GM19463 (cell line): ENCODE results near the gene EPDR1.
"Not testable (repeated sequence)": the region's sequence is repeated elsewhere in the genome, so short reads cannot be mapped to it uniquely, and the experiment has no call there.

Source experiments
- ATAC-seq: cut with Tn5 transposase; IDR thresholded peaks from one replicate; pipeline ENCODE4 v1.9.1; 2021; ENCODE audit warnings: mild to moderate bottlenecking, moderate library complexity; ENCODE audit not compliant: unreplicated experiment

The EPDR1 gene

DNA sequence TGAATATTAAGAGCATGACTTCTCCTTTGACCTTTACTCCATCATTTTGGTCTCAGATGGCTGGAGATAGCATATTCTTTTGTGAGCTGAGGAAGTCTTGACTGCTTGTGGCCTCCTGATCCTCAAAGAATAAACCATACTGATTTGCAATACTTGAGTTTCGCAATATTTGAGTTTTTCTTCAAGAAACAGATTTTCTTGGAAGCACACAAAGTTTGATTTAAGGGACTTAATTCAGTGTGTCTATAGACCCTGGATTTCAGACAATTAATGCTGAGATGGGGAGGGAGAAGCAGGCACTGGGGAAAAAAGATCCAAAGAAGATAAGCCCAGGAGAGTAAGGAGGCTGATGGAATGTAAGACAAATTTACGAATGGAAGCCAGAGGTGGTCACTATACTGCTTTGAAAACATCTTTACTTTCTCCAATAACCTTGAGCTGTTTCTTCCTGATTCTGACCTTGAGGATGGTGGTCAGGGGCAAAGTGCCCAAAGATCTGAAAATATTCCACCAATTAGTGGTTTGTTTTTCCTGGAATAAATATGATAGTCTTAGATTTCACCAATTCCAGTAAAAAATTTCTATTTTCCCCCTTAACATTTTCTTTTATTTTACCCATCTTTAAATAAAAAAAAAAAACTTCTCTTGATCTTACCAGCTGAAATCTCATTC lies 7.5 kb downstream of the EPDR1 start:
- ATAC-seq, result no peak

DNA sequence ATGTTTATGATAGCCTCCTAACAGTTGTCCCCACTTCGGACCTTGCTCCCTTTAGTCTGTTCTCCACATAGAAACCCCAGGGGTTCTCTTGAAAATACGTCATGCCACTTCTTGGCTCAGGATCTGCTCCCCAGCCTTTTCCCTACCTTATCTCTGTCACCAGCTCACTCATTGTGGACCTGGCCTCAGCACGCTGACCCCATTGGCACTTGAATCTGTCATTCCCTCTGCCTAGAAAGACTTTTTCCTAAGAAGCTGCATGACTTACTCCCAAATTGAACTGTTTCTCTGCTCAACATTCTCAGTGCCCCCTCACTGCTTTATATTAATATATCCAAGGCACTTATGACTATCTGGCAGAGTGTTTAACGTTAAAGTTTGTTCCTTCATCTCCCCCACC lies 8.4 kb downstream of the EPDR1 start:
- ATAC-seq, result no peak

DNA sequence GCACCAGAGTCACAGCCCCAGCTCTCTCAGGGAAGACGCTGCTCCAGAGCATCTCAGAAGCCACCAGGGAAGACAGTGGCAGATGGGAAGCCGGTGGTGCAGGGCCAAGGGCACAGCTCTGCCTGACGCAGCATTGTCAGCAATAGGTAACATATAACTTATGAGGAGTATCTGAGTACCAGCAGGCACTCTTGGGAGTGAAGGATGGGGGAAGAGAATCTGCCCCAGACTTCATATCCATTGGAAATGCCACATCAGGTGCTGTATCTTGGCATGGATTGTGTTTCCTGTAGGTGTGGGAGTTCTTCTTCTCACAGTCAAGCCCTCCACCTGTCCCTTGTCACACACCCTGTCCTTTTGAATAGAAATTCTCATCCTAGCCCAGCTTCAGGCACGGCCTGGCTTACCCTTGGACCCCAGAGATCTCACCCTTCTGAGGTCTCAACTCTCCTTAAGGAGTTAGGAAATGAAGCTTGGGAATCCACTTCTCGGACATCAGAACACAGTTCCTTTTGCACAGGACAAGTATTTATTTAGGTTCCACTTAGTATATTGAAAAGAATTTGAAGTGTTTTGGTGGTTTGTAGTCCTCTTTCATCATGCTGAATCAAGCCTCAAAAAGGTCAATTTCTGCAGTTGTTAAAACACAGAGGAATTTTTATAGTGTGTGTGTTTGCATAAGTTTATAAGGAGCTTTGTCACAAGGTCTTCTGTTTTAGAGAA lies 9.9 kb downstream of the EPDR1 start:
- ATAC-seq, result no peak

GRCh38 chr7:37932543-37932942 lies 12.1 kb downstream of the EPDR1 start:
- no peak for ATAC-seq

- no peak for ATAC-seq
Observed at GRCh38 chr7:37933018-37933566, 12.7 kb downstream of the EPDR1 start.

- peak; percentile 47 for ATAC-seq
Observed at GRCh38 chr7:37942934-37943610, 22.6 kb downstream of the EPDR1 start.

DNA sequence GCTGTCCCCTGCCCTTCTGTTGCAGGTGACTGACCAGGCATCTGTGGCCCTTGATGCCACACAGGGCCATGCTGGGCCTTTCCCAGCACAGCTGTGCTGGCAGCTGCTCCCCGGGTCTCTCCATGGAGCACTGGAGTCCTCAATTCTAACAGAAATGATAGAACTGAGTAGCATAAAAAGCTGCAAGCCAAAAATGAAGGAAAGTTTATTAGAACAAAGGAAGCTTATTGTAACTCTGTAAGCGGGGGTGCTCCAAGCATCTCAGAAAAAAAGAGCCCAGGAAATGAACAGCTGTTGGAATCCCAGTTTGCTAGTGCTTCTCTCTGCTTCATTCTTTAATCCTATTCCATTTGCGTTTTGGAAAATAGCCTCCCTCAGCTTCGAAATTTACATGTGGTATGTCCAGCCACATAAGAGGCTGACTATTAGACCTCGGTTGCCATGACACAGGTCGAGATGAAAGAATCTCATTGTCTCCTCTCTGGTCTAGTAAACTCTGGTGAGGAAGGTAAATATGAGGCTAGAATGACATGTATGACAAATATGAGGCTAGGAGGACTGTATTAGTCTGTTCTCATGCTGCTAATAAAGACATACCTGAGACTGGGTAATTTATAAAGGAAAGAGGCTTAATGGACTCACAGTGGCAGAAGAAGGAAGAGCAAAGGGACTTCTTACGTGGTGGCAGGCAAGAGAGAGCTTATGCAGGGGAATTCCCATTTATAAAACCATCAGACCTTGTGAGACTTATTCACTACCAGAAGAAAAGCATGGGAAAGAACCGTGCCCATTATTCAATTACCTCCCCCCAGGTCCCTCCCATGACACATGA lies 23.7 kb downstream of the EPDR1 start:
- ATAC-seq, result peak; percentile 36

DNA sequence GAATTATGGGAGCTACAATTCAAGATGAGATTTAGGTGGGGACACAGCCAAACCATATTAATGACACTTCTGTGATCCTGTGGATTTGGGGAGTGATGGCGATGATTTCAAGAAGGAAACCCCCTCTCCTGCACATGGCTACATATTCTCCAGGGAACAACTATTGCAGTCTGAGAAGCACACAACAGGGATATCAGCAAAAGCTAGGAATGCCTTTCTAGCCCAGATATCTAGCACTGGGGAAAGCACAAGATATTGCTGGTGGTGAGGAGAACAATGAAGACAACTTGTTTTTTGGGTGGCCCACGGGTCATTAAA lies 24.3 kb downstream of the EPDR1 start:
- ATAC-seq, result no peak

GRCh38 chr7:37945336-37945735 lies 24.9 kb downstream of the EPDR1 start:
- no peak for ATAC-seq

DNA sequence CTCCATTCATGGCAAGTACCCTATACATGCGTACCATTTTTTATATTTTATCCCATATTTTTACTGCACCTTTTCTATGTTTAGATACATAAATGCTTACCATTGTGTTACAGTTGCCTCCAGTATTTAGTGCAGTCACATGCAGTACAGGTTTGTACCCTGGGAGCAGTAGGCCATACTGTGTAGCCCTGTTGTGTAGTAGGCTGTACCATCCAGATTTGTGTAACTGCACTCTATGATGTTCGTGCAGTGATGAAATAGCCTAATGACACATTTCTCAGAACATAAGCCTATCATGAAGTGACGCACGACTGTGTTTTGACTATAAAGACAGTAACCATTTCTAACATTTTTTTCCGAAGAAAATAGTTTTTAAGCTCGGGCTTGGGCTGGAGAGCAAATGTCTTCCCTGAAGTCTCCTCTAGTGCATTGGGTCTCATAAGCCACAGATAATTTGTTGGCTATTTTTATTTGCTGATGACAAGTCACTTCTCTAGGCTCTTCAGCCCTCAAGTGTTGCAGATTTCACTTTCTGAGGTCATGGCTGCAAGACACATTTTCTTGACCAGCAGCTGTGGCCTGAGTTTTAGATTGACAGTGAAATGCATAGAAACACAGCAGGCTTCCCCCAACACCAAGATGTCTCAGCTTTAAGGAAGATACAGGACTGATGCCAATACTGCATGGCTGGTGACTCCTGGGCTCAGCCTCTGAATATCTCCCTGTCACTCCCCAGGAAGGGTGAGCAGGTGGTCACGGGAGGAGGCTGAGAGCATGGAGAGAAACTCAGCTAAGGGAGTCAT lies 26.9 kb downstream of the EPDR1 start:
- ATAC-seq, result no peak

DNA sequence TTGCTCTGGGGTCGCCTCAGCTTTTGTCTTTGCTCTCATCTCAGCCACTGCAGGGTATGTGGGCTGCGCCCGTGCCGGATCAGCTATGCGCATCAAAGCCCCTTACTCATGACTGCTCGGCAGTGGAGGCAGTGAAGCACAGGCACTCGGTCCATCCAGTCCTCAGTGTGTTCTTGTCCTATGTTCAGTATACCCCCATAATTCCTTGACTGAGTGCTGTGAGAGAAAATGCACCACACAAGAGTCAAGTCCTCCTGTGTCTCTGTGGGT lies 27.4 kb downstream of the EPDR1 start:
- no peak for ATAC-seq

GRCh38 chr7:37952240-37952639 lies 31.8 kb downstream of the EPDR1 start:
- no peak for ATAC-seq

DNA sequence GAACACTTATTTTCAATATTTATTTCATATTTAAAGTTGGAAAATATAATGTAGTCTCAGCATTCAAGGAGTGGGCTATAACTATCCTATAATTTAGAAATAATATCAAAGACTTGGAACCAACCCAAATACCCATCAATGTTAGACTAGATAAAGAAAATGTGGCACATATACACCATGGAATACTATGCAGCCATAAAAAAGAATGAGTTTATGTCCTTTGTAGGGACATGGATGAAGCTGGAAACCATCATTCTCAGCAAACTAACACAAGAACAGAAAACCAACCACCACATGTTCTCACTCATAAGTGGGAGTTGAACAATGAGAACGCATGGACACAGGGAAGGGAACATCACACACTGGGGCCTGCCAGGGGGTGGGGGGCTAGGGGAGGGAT lies 33.8 kb downstream of the EPDR1 start:
- ATAC-seq, result not testable (repeated sequence)

GRCh38 chr7:37956791-37957190 lies 36.4 kb downstream of the EPDR1 start:
- ATAC-seq, result no peak

- ATAC-seq, result no peak
Observed at GRCh38 chr7:37957221-37957970, 37.0 kb downstream of the EPDR1 start.

GRCh38 chr7:37960483-37960882 lies 40.0 kb downstream of the EPDR1 start:
- no peak for ATAC-seq

DNA sequence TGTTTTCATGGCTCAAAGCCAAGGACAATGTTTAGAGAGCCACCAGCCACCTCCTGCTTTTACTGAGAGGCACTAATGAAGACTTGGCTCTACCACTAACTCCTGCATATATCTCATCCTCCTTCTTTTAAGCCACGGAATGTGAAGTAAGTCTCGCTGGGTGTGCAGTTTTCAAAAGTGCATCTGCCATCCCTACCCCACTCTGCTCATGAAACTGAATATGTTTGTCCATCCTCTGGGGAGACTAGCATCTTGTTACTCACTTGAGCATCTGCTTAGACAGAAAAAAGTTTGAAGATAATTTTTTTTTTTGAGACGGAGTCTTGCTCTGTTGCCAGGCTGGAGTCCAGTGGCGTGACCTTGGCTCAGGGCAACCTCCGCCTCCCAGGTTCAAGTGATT lies 40.8 kb downstream of the EPDR1 start:
- ATAC-seq, result no peak

- no peak for ATAC-seq
Observed at GRCh38 chr7:37964196-37964595, 43.8 kb downstream of the EPDR1 start.

DNA sequence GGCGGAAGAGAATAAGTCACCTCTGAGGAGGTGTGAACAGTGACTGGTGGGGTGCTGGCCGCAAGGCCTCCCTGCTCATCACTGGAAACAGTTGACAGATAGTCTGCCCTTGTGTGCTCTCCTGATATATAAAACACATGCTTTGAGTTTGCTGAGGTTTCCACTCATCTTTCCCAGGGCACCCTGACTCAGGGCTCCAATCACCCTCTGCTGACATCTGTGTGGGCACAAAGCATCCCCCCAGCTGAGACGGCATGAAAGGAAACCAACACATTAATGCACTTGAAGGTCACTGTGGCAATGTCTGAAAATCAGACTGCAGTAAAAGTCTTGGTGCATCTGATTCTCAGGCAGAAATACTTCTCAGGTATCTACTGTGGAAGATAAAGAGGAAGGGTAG lies 49.8 kb downstream of the EPDR1 start:
- ATAC-seq, result no peak

GRCh38 chr7:37971491-37971890 lies 51.1 kb downstream of the EPDR1 start:
- no peak for ATAC-seq
